HEK293T (cell line): Measurements from ENCODE around the gene CPVL.

Source experiments
- ARNT ChIP-seq: fragments of 450-650 bp; IDR thresholded peaks from 2 replicates; pipeline ENCODE4 v1.6.1; 2017; ENCODE audit warnings: mild to moderate bottlenecking
- BHLHE40 ChIP-seq: fragments of 450-650 bp; IDR thresholded peaks from 2 replicates; pipeline ENCODE4 v1.6.1; 2016; ENCODE audit warnings: mild to moderate bottlenecking, moderate library complexity, borderline replicate concordance
- CTBP1 ChIP-seq: fragments of 450-650 bp; IDR thresholded peaks from 2 replicates; pipeline ENCODE4 v1.6.1; 2016; ENCODE audit warnings: borderline replicate concordance
- ELF4 ChIP-seq: fragments of 450-650 bp; IDR thresholded peaks from 2 replicates; pipeline ENCODE4 v1.6.1; 2017; ENCODE audit warnings: antibody characterized with exemption
- FOXA1 ChIP-seq: fragments of 450-650 bp; IDR thresholded peaks from 2 replicates; pipeline ENCODE4 v1.6.1; 2016; ENCODE audit warnings: mild to moderate bottlenecking
- FOXK2 ChIP-seq: fragments of 450-650 bp; IDR thresholded peaks from 2 replicates; pipeline ENCODE4 v1.6.1; 2016; ENCODE audit warnings: mild to moderate bottlenecking
- FOXM1 ChIP-seq: fragments of 450-650 bp; IDR thresholded peaks from 2 replicates; pipeline ENCODE4 v1.6.1; 2017; ENCODE audit warnings: mild to moderate bottlenecking, borderline replicate concordance
- HDGF ChIP-seq: fragments of 450-650 bp; IDR thresholded peaks from 2 replicates; pipeline ENCODE4 v1.6.1; 2017; ENCODE audit warnings: antibody characterized with exemption, borderline replicate concordance
- L3MBTL2 ChIP-seq: fragments of 450-650 bp; conservative IDR thresholded peaks from 2 replicates; pipeline ENCODE4 v1.6.1; 2016; ENCODE audit warnings: mild to moderate bottlenecking
- LEF1 ChIP-seq: fragments of 450-650 bp; IDR thresholded peaks from 2 replicates; pipeline ENCODE4 v1.6.1; 2017; ENCODE audit warnings: mild to moderate bottlenecking, borderline replicate concordance
- NFRKB ChIP-seq: fragments of 450-650 bp; IDR thresholded peaks from 2 replicates; pipeline ENCODE4 v1.6.1; 2016; ENCODE audit warnings: mild to moderate bottlenecking, moderate library complexity
- SP1 ChIP-seq: fragments of 450-650 bp; IDR thresholded peaks from 2 replicates; pipeline ENCODE4 v1.6.1; 2017
- SUZ12 ChIP-seq: fragments of 450-650 bp; IDR thresholded peaks from 2 replicates; pipeline ENCODE4 v1.6.1; 2016; ENCODE audit warnings: mild to moderate bottlenecking
- ZNF384 ChIP-seq: fragments of 450-650 bp; IDR thresholded peaks from 2 replicates; pipeline ENCODE4 v1.6.1; 2016

DNA sequence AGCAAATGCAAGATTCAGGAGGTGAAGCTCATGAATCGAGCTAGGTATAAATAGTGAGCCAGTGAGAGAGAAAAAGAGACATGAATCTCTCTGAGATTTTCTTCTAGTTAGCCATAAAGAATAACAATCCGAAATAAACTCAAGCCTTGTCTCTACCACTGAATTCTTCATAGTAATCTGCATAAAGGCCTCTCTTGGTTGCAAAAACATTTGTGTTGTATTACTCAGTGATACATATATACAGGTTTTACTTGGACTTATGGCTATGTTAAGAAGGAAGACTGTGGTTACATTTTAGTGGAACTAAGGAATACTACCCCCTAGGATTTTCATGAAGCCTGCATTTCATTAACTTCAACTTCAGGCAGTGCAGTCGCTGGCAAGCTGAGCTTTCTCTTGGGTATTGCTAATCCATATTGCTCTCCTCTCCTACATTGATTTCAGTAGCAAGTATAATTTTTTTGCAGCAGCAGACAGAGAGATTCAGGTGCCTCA, 115.5 kb downstream of the CPVL start:
- TF ChIP-seq FOXM1 (no peak), SP1 (no peak), CTBP1 (no peak), SUZ12 (no peak), FOXA1 (no peak), HDGF (no peak), NFRKB (no peak), L3MBTL2 (no peak), ARNT (no peak), BHLHE40 (no peak), FOXK2 (no peak), LEF1 (no peak), ZNF384 (no peak), ELF4 (no peak)
